HG02763 (cell line): ENCODE data around the gene STRN3.
"Not testable (repeated sequence)": the region's sequence is repeated elsewhere in the genome, so short reads cannot be mapped to it uniquely, and the experiment has no call there.

ENCODE experiments used
- ATAC-seq: cut with Tn5 transposase; IDR thresholded peaks from one replicate; pipeline ENCODE4 v1.9.1; 2021; ENCODE audit warnings: mild to moderate bottlenecking, moderate library complexity; ENCODE audit not compliant: unreplicated experiment

Gene STRN3

GRCh38 chr14:31037709-31038221, 11.6 kb upstream of the STRN3 start:
- no peak for ATAC-seq

DNA sequence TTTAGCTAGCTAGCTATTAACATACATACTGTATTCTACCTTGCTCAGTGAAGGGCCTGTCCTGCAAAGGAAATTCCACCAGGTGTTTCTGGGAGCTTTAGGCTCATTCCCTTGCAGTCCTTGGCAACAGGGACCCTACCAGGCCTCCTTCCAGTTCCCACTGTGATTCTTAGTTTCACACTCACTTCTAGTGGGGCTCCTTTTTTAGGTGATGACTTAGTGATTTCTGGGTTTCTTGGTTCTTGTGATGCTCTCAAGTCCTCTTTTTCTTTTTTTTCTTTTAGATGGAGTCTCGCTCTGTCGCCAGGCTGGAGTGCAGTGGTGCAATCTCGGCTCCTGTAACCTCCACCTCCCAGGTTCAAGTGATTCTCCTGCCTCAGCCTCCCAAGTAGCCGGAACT, 10.4 kb upstream of the STRN3 start:
- no peak for ATAC-seq

DNA sequence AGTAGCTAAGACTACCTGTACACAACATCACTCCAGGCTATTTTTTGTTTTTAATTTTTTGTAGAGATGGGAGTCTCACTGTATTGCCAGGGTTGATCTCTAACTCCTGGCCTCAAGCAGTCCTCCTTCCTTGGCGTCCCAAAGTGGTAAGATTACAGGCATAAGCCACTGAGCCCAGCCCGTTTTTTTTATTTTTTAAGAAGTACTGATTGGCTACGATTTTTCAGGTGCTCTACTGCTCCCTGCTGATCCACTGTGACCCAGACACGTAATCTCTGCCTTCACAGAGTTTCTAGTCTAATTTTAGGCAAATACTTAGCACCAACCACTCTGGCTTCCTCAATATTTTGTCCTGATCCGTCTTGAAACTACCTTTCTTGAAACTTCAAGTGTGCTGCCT, 4.3 kb upstream of the STRN3 start:
- ATAC-seq = no peak

GRCh38 chr14:31029016-31029970, 3.1 kb upstream of the STRN3 start:
- ATAC-seq = no peak

DNA sequence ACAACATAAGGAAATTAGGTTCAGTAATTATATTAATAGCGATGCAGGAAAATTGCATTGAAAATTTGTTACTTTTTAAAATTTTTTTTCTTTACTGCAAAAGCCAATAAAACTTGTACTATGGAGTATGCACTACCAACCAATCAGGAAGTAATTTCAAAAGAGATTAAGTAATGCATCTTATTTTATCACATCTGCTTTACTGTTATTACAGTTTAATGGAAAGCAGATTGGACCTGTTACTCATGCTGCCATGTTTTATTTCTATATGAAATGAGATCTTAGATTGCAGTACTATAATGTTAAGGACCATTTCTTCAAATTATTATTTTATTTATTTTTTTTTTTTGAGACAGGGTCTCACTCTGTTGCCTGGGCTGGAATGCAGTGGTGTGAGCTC, 1.7 kb upstream of the STRN3 start:
- ATAC-seq = no peak

- ATAC-seq = peak; percentile 96
These were observed 464 bp upstream of the STRN3 start for GRCh38 chr14:31026450-31027235.

GRCh38 chr14:31025367-31026076, 657 bp downstream of the STRN3 start, which contains the start of gene AP4S1:
Gene AP4S1 (plus strand): TSS chr14:31025649. CDS start chr14:31066197, 40,548 bp downstream.
- ATAC-seq = no peak

GRCh38 chr14:31024577-31025366, 1.4 kb downstream of the STRN3 start:
- ATAC-seq = no peak

- ATAC-seq = no peak
These were observed 2.1 kb downstream of the STRN3 start for GRCh38 chr14:31024010-31024480.

- no peak for ATAC-seq
These were observed 3.8 kb downstream of the STRN3 start for GRCh38 chr14:31022386-31022785.

DNA sequence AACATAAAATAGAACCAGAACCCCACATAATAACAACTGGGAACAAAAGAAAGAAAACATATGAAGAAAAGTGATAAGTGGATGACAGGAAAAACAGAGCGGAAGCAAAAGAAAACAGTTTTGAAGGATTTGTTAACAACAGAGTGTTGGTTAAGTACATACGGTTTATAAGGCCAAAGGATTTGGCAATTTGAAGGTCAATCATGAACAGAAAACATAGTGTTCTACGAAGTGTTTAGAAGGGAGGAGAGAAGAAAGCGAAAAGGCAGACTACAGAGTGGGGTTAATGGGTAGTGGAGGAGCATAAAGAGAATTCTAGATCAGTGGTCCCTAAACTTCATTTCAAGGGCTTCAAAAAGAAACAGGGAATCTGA, 4.6 kb downstream of the STRN3 start:
- ATAC-seq = no peak

GRCh38 chr14:31020834-31021575, 5.2 kb downstream of the STRN3 start:
- no peak for ATAC-seq

- ATAC-seq = no peak
These were observed 8.0 kb downstream of the STRN3 start for GRCh38 chr14:31018057-31018645.

GRCh38 chr14:31013841-31014240, 12.3 kb downstream of the STRN3 start:
- no peak for ATAC-seq

GRCh38 chr14:31010935-31011334, 15.2 kb downstream of the STRN3 start:
- ATAC-seq = no peak

- no peak for ATAC-seq
These were observed 16.2 kb downstream of the STRN3 start for GRCh38 chr14:31009836-31010574.

DNA sequence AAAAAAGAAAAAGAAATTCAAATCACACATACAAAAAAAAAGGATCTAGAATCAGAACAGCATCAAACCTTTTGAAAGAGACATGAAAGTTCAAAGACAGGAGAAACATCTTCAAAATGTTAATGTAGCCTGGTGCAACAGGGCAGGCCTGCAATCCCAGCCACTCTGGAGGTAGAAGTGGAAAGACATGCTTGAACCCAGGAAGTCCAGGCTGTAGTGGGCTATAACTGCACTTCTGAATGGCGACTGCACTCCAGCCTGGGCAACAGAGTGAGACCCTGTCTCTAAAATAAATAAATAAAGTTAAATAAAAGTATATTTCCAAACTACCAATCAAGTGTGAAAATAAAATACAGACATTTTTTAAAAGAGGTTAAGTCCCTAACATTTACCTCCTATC, 19.5 kb downstream of the STRN3 start:
- ATAC-seq = no peak

DNA sequence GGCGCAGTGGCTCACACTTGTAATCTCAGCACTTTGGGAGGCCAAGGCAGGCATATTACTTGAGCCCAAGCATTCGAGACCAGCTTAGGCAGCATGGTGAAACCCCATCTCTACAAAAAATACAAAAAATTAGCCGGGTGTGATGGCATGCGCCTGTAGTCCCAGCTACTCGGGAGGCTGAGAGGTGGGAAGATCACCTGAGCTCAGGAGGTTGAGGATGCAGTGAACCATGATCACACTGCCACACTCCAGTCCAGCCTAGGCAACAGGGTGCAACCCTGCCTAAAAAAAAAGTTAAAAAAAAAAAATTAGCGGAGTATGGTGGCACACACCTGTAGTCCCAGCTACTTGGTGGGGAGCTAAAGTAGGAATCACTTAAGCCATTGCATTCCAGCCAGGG, 22.2 kb downstream of the STRN3 start:
- not testable (repeated sequence) for ATAC-seq
